IMR-90 (cell line): Measurements from ENCODE around the gene IWS1. TPM values are rescaled to one million over a fixed set of nuclear protein-coding genes. Genes with fewer than 3 reads are reported as not detected.

Source experiments
- ATAC-seq: fragments of 200-7000 bp; cut with Tn5 transposase; 2 replicates; pipeline ENCODE4 v1.9.1; 2020; ENCODE audit warnings: low read depth, mild to moderate bottlenecking, moderate library complexity
- BruUV-seq: library from RNA; stranded (reverse); fragments of 400-500 nt; replicated peaks from 2 replicates; lab custom pipeline; 2021; lab: Mats Ljungman, UMichigan
- CTCF ChIA-PET: fragments of 300-600 bp; formaldehyde crosslinking; extraction: SDS; loops from one replicate; lab custom pipeline; 2021; ENCODE audit warnings: antibody characterized with exemption; lab: Yijun Ruan, JAX
- POLR2A ChIA-PET: fragments of 300-600 bp; sonication (Branson Sonifier 250); formaldehyde crosslinking; loops from one replicate; lab custom pipeline; 2022; ENCODE audit warnings: antibody characterized with exemption; ENCODE audit not compliant: unreplicated experiment; lab: Charles Lee
- DNase-seq: peaks from one replicate; pipeline ENCODE4 v3.0.0; 2013
- H2AFZ ChIP-seq: replicated peaks from 2 replicates; pipeline ENCODE3; 2013; ENCODE audit warnings: low read length, mild to moderate bottlenecking; ENCODE audit not compliant: poor library complexity
- H2AK5ac ChIP-seq: 2 replicates; pipeline ENCODE4 v1.6.1; 2013; ENCODE audit warnings: low read depth, low read length, inconsistent platforms
- H2AK9ac ChIP-seq: replicated peaks from 2 replicates; pipeline ENCODE3; 2013; ENCODE audit warnings: mild to moderate bottlenecking, low read depth, low read length, moderate library complexity; ENCODE audit not compliant: poor library complexity
- H2BK120ac ChIP-seq: 2 replicates; pipeline ENCODE4 v1.6.1; 2013; ENCODE audit warnings: low read depth, low read length, inconsistent platforms
- H2BK15ac ChIP-seq: 3 replicates; pipeline ENCODE4 v1.6.1; 2013; ENCODE audit warnings: low read depth, low read length, inconsistent platforms
- H2BK20ac ChIP-seq: 2 replicates; pipeline ENCODE4 v1.6.1; 2013; ENCODE audit warnings: low read depth, mild to moderate bottlenecking, inconsistent platforms, low read length, moderate library complexity
- H2BK5ac ChIP-seq: 2 replicates; pipeline ENCODE4 v1.6.1; 2013; ENCODE audit warnings: mild to moderate bottlenecking, low read depth, low read length, inconsistent platforms; ENCODE audit not compliant: poor library complexity, severe bottlenecking
- H3K14ac ChIP-seq: replicated peaks from 2 replicates; pipeline ENCODE4 v1.6.1; 2013; ENCODE audit warnings: low read depth, low read length, inconsistent platforms
- H3K18ac ChIP-seq: 2 replicates; pipeline ENCODE4 v1.6.1; 2013; ENCODE audit warnings: low read depth, low read length, control low read depth
- H3K23ac ChIP-seq: 2 replicates; pipeline ENCODE4 v1.6.1; 2013; ENCODE audit warnings: low read depth, low read length, inconsistent platforms
- H3K27ac ChIP-seq: 2 replicates; pipeline ENCODE4 v1.5.1; 2013; ENCODE audit warnings: mild to moderate bottlenecking, control low read depth, low read length; ENCODE audit not compliant: insufficient read depth
- H3K27me3 ChIP-seq: 2 replicates; pipeline ENCODE4 v1.6.1; 2013; ENCODE audit warnings: low read length; ENCODE audit not compliant: control insufficient read depth, insufficient read depth
- H3K36me3 ChIP-seq: 2 replicates; pipeline ENCODE4 v1.6.1; 2013; ENCODE audit warnings: low read length, mixed read lengths; ENCODE audit not compliant: control insufficient read depth, insufficient read depth
- H3K4ac ChIP-seq: 2 replicates; pipeline ENCODE4 v1.6.1; 2013; ENCODE audit warnings: low read depth, low read length, inconsistent platforms
- H3K4me1 ChIP-seq: 2 replicates; pipeline ENCODE4 v1.6.1; 2013; ENCODE audit warnings: low read length, mixed read lengths; ENCODE audit not compliant: control insufficient read depth, insufficient read depth
- H3K4me2 ChIP-seq: 2 replicates; pipeline ENCODE4 v1.6.1; 2013; ENCODE audit warnings: low read depth, mild to moderate bottlenecking, control low read depth, low read length, moderate library complexity
- H3K4me3 ChIP-seq: 2 replicates; pipeline ENCODE4 v1.5.1; 2013; ENCODE audit warnings: low read depth, mild to moderate bottlenecking, control low read depth, low read length, moderate library complexity; ENCODE audit not compliant: insufficient read depth
- H3K56ac ChIP-seq: 2 replicates; pipeline ENCODE4 v1.6.1; 2013; ENCODE audit warnings: low read length, inconsistent platforms; ENCODE audit not compliant: insufficient read depth; ENCODE audit errors: extremely low read depth
- H3K79me1 ChIP-seq, 2 experiments: 2 replicates each; pipeline ENCODE4 v1.6.1; 2013; ENCODE audit warnings: low read length in 2 of 2, inconsistent platforms in 1 of 2, low read depth in 1 of 2
- H3K9ac ChIP-seq: 2 replicates; pipeline ENCODE4 v1.6.1; 2013; ENCODE audit warnings: low read depth, low read length, control low read depth
- H3K9me1 ChIP-seq: 2 replicates; pipeline ENCODE4 v1.6.1; 2013; ENCODE audit warnings: low read length, inconsistent platforms; ENCODE audit not compliant: insufficient read depth
- H3K9me3 ChIP-seq: 2 replicates; pipeline ENCODE4 v1.6.1; 2013; ENCODE audit warnings: low read length; ENCODE audit not compliant: control insufficient read depth, insufficient read depth
- H4K20me1 ChIP-seq: 2 replicates; pipeline ENCODE4 v1.6.1; 2013; ENCODE audit warnings: low read length, inconsistent platforms; ENCODE audit not compliant: insufficient read depth
- H4K5ac ChIP-seq: 2 replicates; pipeline ENCODE4 v1.6.1; 2013; ENCODE audit warnings: mild to moderate bottlenecking, low read depth, low read length, control low read depth
- H4K8ac ChIP-seq, 2 experiments: 2 replicates each; pipeline ENCODE4 v1.6.1; 2013; ENCODE audit warnings: low read depth in 2 of 2, low read length in 2 of 2, control low read depth in 1 of 2, inconsistent platforms in 1 of 2
- H4K91ac ChIP-seq: 2 replicates; pipeline ENCODE4 v1.6.1; 2013; ENCODE audit warnings: low read depth, low read length, inconsistent platforms; ENCODE audit not compliant: insufficient read depth
- BHLHE40 ChIP-seq: fragments of 150-350 bp; IDR thresholded peaks from 2 replicates; pipeline ENCODE4 v1.6.1; 2016; ENCODE audit warnings: mild to moderate bottlenecking, low read depth, low read length
- CEBPB ChIP-seq: IDR thresholded peaks from 2 replicates; pipeline ENCODE4 v1.6.1; 2012; ENCODE audit warnings: low read depth, low read length, improper control_type of control experiment
- CHD1 ChIP-seq: IDR thresholded peaks from 2 replicates; pipeline ENCODE4 v1.6.1; 2012; ENCODE audit warnings: low read depth, low read length, improper control_type of control experiment
- CTCF ChIP-seq: conservative IDR thresholded peaks from 2 replicates; pipeline ENCODE4 v1.5.1; 2012; ENCODE audit warnings: mild to moderate bottlenecking, low read depth, low read length, improper control_type of control experiment
- FOS ChIP-seq: fragments of 150-350 bp; IDR thresholded peaks from 2 replicates; pipeline ENCODE4 v1.6.1; 2016; ENCODE audit warnings: low read depth, low read length
- MAFK ChIP-seq: IDR thresholded peaks from 2 replicates; pipeline ENCODE4 v1.6.1; 2012; ENCODE audit warnings: low read depth, low read length, improper control_type of control experiment
- MXI1 ChIP-seq: IDR thresholded peaks from 2 replicates; pipeline ENCODE4 v1.6.1; 2012; ENCODE audit warnings: low read depth, mild to moderate bottlenecking, low read length, moderate library complexity, borderline replicate concordance
- NFE2L2 ChIP-seq: fragments of 150-350 bp; IDR thresholded peaks from 2 replicates; pipeline ENCODE4 v1.6.1; 2016; ENCODE audit warnings: low read depth, mild to moderate bottlenecking, low read length
- POLR2A ChIP-seq: IDR thresholded peaks from 2 replicates; pipeline ENCODE4 v1.6.1; 2012; ENCODE audit warnings: mild to moderate bottlenecking, low read depth, low read length
- RAD21 ChIP-seq: IDR thresholded peaks from 2 replicates; pipeline ENCODE4 v1.6.1; 2012; ENCODE audit warnings: low read length, improper control_type of control experiment
- RFX5 ChIP-seq: IDR thresholded peaks from 2 replicates; pipeline ENCODE4 v1.8.0; 2012; ENCODE audit warnings: low read depth, mild to moderate bottlenecking, low read length, moderate library complexity
- SMC3 ChIP-seq: fragments of 150-350 bp; IDR thresholded peaks from 2 replicates; pipeline ENCODE4 v1.6.1; 2016; ENCODE audit warnings: low read depth, mild to moderate bottlenecking, antibody characterized with exemption, low read length, moderate library complexity
- USF2 ChIP-seq: fragments of 150-350 bp; IDR thresholded peaks from 2 replicates; pipeline ENCODE4 v1.6.1; 2017; ENCODE audit warnings: mild to moderate bottlenecking, antibody characterized with exemption, low read length, low read depth
- WGBS, 2 experiments: methylation state at CpG; one replicate each; pipeline versions ENCODE4 v1.1.5 to v1.1.7; 2013; ENCODE audit warnings: missing lambda C conversion rate in 2 of 2; ENCODE audit not compliant: insufficient read length in 1 of 2; ENCODE audit errors: extremely low coverage in 2 of 2; 5-methylcytosine and 5-hydroxymethylcytosine counted together
- dilution Hi-C: fragments of 300-500 bp; cut with HindIII; formaldehyde crosslinking; loops from one replicate; pipeline ENCODE4 v1.14.3; 2018; ENCODE audit warnings: low sequenced_read_pairs; ENCODE audit not compliant: unreplicated experiment
- in situ Hi-C: fragments of 300-500 bp; cut with MboI; formaldehyde crosslinking; loops from 3 replicates; pipeline ENCODE4 v1.14.3; 2019; ENCODE audit warnings: low sequenced_read_pairs, inconsistent platforms, mixed read lengths
- intact Hi-C: fragments of 100-400 bp; cut with micrococcal nuclease; formaldehyde crosslinking; loops from 2 replicates; pipeline ENCODE4 v1.10.0; 2022
- polyA plus RNA-seq, 3 experiments: library from polyadenylated mRNA; depleted of rRNA; stranded (reverse); fragments of >200 nt; gene quantifications; 2 replicates each; pipeline ENCODE4 v1.2.3, GENCODE V29; 2012; ENCODE audit warnings: low replicate concordance in 1 of 3
- total RNA-seq: library from RNA; depleted of rRNA; stranded (reverse); fragments of >200 nt; gene quantifications from 2 replicates; pipeline ENCODE4 v1.2.3, GENCODE V29; 2012

Gene IWS1
- total and polyA plus RNA-seq, 2 of the 4 experiments (the other 2 are of a cell fraction), result 31.5 to 52.5 TPM

DNA sequence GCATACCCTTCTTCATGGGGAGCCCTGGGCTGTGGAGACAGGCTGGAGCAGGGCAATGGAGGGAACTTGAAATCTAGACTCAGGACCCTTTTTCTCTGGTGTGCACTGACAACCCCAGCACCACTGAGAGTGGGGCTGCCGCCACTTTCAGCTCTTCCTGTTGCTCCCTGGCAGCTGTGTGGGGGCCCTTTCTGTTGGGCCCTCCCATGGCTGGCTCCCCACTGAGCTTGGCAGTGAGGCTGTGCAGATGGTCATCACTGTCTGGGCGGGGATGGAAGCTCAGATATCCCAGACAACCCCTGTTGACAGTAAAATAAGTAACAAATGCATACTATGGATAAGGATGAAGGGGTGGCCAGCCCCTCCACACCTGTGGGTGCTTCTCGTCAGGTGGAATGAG, 15.9 kb upstream of the IWS1 start:
- H3K56ac ChIP-seq, result no peak overlapping the region
- no peaks in the 10 kb centered on the region for H3K4me1 ChIP-seq
- H4K8ac ChIP-seq, result no peak overlapping the region
- dilution Hi-C loops, result no loop called here
- TF ChIP-seq MXI1, result no peak
- TF ChIP-seq SMC3, result no peak
- no peak for TF ChIP-seq MAFK
- TF ChIP-seq RAD21, result no peak
- TF ChIP-seq RFX5, result no peak
- TF ChIP-seq BHLHE40, result no peak
- TF ChIP-seq USF2, result no peak
- no peak for TF ChIP-seq CEBPB
- TF ChIP-seq CHD1, result no peak
- no peak for TF ChIP-seq CTCF
- no peak for TF ChIP-seq POLR2A
- no peak for TF ChIP-seq FOS
- TF ChIP-seq NFE2L2, result no peak
- H3K14ac ChIP-seq, result no peak overlapping the region
- H4K5ac ChIP-seq, result no peak overlapping the region
- H4K20me1 ChIP-seq, result no peaks in the 10 kb centered on the region
- H3K27ac ChIP-seq, result no peak overlapping the region
- H3K36me3 ChIP-seq, result no peaks in the 10 kb centered on the region
- CTCF ChIA-PET, result no interaction called here
- no peak overlapping the region for H3K4me2 ChIP-seq
- H3K9me1 ChIP-seq, result peaks cover 2% of the 10 kb centered on the region; the same call in 1 of the 2 replicates
- ATAC-seq (no peak), DNase-seq (no peak)
- no peak overlapping the region for H2BK5ac ChIP-seq
- H3K79me1 ChIP-seq, result no peaks in the 10 kb centered on the region
- intact Hi-C loops, result no loop called here
- no peaks in the 10 kb centered on the region for H3K9me3 ChIP-seq
- no peak overlapping the region for H3K23ac ChIP-seq
- peaks cover 50% of the 10 kb centered on the region for H3K27me3 ChIP-seq
- no peak overlapping the region for H2BK20ac ChIP-seq
- H2BK120ac ChIP-seq, result no peak overlapping the region
- in situ Hi-C loops, result no loop called here
- H3K18ac ChIP-seq, result no peak overlapping the region
- POLR2A ChIA-PET, result no interaction called here
- H4K91ac ChIP-seq, result no peak overlapping the region
- H3K4me3 ChIP-seq, result no peak overlapping the region
- no peak overlapping the region for H3K4ac ChIP-seq
- H2BK15ac ChIP-seq, result no peak overlapping the region
- no peak overlapping the region for H3K9ac ChIP-seq
- no peak overlapping the region for H2AFZ ChIP-seq
- no TSS peak for BruUV-seq
- 67% methylated on average over 1 of the region's 3 CpGs; no CpG with 5 or more reads in 1 of the 2 experiments for WGBS, 2 experiments
- no peak overlapping the region for H2AK5ac ChIP-seq
- H2AK9ac ChIP-seq, result no peak overlapping the region
